GM19351 (cell line): ENCODE results near the gene FNTB.

Experiments
- ATAC-seq: cut with Tn5 transposase; IDR thresholded peaks from one replicate; pipeline ENCODE4 v1.9.1; 2021; ENCODE audit warnings: mild to moderate bottlenecking, moderate library complexity; ENCODE audit not compliant: unreplicated experiment

FNTB gene, protein sequence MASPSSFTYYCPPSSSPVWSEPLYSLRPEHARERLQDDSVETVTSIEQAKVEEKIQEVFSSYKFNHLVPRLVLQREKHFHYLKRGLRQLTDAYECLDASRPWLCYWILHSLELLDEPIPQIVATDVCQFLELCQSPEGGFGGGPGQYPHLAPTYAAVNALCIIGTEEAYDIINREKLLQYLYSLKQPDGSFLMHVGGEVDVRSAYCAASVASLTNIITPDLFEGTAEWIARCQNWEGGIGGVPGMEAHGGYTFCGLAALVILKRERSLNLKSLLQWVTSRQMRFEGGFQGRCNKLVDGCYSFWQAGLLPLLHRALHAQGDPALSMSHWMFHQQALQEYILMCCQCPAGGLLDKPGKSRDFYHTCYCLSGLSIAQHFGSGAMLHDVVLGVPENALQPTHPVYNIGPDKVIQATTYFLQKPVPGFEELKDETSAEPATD

DNA sequence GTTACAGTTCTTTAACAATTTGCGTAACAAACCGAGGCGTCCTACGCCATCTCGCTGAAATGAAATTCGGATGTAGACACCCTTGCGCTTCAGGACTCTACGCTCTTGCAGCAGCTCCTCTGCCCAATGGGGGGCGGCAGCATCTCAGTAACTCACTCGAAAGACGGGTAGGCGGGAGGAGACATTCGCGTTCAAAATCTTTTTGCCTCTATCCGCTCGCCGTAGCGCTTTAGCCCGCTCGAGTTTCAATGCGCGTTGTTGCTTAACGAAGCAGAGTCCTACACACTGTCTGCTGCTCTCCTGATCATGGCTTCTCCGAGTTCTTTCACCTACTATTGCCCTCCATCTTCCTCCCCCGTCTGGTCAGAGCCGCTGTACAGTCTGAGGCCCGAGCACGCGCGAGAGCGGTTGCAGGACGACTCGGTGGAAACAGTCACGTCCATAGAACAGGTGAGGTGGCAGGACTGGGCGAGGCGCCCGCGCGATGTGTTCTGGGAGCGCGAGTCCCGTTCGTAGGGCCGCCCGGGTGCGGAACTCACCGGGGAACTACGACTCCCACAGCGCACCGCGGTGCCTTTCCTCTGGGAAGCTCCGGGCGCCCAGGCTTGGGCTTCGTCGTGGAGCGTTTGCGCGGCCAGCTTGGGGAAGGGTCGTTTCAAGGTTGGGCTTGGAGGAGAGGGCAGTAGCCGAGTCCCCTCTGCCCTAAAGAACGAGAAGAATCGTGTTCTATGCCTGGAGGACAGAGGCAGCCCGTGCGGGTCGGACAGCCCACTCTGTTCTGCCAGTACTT, at the start of gene FNTB:
Gene FNTB, plus strand, starts transcription at position 248 of the 790 bp plus-strand sequence. Its CDS starts 59 bp downstream, at position 307.
- peak; percentile 91 for ATAC-seq

DNA sequence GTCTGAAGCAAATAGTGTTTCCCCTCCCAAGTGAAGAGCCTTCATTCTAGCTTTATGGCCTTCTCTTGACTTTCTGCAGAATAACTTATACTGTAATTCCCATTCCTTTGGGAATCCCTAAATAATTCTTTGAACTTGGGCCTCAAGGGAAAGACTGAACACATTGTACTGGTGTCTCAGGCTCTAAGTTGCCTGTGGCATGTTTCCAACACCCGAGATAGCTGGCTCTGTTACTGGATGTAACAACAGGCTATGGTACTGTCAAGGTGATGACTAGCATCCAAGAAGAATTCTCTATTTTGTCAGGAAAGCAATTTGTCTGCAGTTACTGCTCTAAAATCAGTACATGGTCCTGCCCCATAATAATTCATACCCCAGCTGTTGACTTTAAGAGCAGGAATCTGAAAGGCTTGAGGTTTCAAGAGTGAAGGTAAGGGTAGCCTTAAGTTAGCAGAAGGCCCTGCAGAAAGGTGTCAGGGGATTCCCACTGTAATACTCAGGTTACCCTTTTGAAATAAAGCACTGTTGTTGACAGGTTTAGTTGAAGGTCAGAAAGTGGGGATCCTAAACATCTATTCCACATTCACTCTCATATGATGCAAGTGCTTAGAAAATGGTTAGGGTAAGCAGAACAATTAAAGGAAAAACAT, 49.4 kb upstream of the FNTB start:
- ATAC-seq = no peak

DNA sequence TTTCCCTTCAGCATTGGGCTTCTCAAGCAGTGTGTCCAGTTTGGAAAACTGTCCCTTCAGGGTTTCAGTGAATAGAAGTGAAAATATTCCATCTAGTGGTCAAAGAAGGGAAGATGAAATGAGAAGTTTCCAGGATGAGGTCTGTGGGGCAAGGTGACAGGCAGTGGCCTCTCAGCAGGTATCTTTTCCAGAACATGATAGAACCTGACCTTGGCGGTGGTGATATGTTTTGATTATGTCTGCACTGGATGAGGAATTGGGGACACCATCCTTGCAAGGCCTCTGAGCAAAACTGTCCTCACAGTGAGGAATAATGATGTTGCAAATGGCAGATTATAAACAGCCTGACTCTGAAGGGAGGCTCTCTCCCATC, 48.9 kb upstream of the FNTB start:
- ATAC-seq = no peak

DNA sequence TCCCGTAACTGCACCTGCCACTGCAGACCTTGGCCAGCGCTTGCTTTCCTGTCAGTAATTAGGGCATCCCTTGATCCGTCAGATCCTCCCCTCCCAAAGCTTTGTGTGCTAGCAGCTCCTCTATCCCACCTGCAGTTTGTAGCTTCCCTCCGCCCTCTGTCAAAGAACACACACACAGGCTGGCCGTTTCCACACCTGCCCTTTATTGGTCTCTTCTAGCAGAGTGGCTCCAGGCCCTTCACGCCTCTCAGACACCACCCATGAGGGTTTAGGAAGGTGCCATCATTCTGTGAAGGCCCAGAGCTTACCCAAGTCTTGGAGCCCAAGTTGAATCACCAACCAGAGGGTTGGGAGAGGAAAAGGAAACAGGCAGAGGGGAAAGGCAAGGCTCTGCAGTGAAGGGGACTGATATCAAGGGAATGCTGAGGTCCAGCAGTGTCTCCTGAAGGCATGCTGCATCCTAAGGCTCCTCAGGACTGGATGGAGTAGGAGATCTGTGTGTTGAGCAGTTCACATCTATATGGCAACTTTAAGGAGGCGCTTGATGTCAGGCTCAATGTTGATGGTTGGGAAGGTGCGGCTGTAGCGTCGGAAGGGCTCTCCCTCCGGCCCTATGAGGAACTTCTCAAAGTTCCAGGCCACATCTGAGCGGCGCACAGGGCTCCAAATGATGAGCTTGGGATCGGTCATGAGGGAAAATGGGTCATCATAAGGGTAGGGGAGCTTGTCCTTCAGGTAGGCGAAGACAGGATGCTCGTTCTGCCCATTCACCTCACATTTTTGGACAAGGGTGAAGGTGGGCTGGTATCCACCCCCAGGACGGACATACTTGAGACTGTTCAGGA, 47.5 kb upstream of the FNTB start:
- no peak for ATAC-seq

DNA sequence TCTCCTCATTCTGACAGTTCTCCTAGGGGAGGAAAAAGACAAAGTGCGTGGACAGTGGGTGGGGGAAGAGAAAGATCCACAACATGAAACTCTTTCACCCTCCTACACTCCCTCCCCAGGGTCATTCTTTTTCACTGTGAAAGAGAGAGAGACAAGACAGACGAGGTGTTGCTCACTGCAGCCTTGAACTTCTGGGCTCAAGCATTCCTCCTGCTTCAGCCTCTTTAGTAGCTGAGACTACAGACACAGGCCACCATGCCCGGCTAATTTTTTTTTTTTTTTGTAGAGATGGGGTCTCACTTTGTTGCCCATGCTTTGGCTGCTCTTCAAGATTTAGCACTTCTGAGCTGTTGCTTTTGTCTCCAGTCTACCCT, 46.9 kb upstream of the FNTB start:
- no peak for ATAC-seq

DNA sequence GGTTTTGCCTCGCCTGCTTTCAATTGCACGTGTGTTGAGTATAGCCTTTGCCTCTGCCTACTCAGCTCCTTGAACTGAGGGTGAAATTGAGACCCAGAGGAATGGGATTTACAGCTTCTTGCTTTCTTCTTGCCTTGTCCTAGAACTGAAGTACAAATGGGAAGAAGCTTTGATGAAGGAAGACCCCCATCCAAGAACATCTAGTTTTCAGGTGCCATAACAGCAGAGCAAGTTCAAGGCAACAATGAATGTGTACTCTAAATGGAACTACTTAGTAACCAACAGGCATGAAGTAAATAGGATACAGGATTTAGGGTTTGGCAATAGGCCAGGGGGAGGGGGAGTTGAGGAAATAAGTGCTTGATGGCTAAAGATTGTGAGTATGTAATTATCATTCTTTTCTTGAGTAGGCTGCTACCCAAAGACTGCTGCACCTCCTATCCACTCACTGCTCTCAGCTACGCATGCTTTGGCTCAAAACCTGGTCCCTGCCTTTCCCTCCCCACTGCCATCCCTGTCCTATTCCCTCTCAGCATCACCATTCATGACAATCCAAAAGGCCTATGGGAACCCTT, 46.3 kb upstream of the FNTB start:
- no peak for ATAC-seq

DNA sequence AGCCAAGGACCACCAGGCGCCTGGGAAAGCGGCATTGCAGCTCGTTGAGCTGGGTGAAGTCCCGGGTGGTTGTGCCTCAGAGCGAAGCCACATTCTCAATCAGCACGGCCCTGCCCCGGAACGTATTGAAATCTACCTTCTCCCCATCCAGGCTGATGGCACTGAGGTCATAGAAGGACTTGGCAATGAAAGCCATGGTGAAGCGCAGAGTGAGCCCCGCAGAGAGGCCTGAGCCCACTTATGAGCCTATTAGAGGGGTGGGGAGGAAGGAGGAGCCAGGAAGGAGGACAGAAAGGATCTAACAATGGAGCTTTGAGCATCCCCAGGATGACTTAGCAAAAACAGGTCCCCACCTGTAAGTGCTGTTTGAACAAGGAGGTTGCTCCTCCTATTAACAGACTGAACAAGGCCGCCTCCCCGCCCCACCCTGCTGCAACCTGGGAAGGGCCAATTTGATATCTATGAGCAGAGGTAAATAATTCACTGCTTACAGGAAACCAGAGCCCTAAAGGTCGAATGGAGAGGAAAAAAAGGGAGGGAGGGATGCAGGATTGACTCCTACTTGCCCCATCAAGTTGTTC, 44.1 kb upstream of the FNTB start, which contains the start of gene GPX2:
Gene GPX2, minus strand, starts transcription at position 215 of the 581 bp plus-strand sequence. Its CDS starts 19 bp downstream, at position 196.
- no peak for ATAC-seq

DNA sequence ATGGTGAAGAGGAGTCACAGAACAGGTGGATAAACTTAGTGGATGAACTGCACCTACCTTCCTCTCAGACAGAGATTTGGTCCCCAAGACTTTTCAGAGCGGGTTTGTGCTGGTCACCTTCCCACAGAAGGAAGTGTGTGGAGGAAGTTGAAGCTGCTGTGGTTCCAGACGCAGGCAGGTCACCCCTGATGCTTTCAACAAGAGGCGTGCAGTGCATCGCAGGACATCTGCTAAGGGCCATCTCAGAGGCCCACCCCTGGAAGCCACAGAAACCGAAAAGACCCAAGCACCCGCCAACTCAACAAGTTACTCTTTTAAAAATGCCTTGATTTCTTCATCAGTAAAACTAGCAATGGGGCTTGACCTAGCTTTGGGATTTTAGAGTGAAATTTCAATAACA, 43.1 kb upstream of the FNTB start:
- ATAC-seq = no peak

DNA sequence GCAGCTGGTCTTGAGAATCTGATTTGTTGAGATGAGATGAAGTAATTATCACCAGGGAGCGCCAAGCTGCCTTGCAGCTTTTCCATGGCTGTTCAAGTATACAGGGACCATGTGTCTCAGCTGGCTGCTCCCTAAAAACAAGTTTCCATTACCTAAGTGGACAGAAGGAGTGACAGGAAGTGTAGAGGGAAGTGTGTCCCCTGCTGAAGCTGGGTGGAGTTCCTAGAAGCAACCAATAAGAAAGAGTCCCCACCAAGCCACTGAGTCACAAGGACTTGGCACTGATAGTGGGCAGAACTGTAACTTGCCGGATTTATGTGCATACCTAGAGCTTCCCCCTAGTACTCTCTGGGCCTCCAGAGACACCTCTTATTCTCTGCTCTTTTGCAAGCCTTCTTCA, 42.7 kb upstream of the FNTB start:
- no peak for ATAC-seq

DNA sequence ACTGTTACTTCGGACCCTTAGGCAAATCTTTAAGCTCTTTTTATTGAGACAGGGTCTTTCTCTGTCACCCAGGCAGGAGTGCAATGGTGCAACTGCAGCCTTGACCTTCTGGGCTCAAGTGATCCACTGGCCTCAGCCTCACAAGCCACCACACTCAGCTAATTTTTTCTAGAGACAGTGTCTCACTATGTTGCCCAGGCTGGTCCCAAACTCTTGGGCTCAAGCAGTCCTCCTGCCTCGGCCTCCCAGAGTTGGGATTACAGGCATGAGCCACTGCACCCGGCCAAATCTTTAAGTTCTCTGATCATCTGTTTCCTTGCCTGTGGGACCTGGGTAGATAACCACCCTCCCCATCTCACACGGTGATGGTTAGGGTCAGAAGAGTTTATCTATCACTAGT, 41.8 kb upstream of the FNTB start:
- ATAC-seq = no peak

DNA sequence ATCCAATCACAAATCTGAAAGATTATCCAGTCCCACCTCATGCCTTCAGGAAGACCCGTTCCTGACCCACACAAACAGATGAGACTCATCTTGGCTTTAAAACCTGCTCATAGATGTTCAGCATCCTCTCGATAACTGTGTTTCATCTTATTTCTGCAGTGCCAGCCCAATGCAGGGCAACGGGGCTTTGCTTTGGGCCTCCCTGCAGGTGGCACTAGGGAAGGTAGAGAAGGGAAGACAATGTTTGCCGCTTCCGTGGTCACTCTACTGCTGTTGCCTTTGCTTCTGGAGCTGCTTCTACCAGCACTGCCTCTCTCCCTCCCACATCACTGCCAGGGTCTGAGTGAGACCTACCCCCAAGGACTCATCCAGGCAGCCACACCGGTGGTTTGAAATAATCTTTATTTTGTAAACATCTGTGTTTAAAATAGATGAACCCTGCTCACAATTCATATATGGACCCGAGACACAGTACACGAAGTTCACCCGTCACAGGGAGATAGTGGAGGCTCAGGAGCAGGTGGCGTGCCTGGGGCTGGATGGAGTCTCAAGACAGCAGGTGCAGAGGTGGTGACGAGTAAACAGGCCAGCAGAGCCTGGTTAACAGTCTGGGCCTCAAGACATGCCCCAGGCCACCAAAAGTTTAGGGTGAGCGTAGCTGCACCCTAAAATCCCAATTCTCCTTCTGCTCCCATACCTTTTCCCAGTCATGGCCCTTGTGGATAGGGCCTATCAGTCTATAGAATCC, 41.1 kb upstream of the FNTB start:
- ATAC-seq = no peak

DNA sequence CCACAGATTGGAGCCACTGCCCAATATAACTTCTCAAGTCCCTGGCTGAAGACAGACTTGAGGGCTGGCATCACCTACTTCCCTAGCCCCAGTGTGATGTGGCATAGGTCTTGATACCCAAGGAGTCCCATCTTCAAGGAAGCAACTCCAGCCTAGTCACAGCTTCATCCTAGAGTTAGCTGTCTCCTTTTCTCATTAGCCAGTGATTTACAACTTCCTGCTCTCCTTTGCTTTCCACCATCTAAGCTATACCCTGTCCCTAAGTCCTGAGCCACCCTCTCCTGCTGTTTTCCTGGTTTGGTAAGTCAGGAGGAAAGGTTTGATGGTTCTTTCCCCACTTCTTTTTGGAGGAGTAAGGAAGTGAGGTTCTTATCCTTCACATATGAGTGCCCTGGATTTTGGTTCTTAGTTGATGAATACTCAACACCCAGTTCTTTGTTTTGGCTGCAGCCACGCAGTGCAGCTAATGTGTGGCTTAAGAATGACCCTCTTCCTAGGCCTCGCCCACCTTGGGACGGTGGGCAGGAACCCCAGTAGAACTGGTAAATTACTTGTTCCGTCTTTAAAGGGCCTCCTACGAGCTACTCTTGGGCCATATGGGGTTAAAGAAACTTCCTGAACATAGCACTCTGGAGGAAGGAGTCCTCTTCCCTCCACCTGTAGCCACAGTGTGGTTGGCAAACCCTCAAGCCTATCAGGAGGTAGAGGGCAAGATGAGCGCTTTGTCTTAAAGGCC, 40.2 kb upstream of the FNTB start:
- ATAC-seq = no peak

DNA sequence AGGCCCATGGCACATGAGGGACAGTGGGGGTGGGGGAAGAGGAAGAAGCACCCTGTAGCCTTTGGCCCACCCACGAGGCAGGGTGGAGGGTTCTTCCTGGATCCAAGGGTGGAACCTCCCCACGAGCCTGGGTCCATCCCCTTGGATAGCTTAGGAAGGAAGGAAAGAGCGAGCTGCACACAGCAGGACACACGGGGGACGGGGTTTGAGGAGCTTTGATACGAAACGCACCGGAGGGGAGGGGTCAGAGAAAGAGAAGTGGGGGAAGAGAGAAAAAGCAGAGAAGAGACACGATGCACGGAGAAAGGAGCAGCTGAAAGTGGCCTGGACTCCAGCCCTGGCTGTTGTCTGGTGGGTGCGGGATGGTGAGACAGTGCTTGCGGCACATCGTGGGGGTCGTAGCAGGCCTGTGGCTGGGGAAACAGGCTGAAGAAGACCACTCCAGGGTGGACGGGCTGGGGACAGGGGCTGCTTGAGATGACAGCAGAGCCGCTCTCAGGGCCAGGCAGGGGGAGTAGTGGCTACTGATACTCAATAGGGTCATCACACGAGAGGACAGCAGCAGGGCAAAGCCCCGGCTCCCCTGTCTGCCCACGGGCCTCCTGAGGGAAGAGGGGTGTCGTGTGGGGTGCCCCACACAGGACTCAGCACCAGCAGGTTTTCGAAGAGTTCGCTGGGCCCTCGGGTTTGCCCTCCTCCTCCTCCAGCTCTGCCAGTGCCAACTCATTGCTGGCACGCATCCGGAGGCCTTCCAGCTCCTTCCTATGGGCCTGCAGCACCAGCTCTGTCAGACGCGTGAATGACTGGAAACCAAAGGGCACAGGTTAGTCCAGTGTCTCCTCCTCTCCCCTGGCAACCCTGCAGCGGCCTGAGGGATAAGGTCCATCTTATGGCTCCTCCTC, 38.7 kb upstream of the FNTB start:
- ATAC-seq = no peak

DNA sequence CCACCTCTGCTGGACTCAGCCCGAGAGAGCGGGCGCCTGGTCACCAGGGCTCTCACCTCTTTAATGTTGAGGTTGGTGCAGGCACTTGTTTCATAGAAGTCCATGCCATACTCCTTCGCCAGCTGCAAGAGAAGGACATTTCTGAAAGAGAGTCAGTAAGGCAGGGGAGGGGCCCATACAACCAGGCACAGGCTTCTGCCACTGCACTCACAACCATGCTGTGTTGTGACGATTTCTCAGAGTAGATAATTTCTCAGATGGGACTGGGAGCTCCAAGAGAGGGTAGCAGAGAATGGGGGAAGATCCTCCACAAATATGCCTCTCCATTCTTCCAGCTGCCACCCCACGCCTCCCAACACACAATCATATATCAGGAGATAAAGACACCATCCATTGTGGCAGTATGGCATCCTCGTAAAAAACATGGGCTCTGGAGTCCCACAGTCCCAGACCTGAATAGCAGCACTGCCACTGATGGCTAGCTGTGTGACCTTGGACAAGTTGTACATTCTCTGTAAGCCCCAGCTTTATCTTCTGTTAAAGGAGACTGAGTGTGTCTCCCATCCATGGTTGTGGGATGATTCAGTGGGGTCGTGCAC, 38.0 kb upstream of the FNTB start:
- no peak for ATAC-seq

DNA sequence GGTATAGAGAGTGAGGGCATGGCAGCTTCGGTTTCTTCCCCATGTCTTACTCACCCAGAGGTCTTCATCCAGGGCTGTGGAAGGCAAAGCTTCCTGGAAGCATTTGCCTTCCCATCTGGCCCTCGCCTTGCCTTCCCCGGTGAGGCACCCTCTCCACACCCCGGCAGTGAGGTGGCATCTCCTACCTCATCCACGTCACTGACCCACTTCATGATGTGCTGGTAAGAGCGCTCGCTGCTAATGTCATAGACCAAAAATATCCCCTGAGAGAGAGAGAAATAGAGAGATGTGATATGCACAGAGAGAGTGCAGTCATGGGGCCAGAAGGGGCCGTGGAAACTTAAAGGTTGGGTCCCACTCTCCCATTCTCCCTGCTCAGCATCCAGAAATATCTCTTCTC, 35.8 kb upstream of the FNTB start:
- ATAC-seq = no peak

DNA sequence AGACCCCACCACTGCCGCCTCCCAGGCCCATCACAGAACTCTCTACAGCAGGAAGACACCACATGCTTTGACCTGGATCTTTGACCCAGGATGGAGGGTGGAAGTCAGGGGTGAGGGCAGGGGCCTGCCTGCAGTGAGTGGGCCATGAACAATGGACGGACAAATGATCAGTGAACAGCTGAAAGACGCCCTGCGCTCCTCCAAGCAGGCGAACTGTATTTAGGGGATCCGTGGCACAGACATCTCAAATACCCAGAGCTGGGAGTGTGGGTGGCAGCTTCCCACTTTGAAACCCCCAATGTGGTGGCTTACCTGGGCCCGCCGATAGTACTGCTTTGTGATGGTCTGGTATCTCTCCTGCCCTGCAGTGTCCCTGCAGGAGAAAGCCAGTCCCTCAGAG, 35.4 kb upstream of the FNTB start:
- no peak for ATAC-seq

DNA sequence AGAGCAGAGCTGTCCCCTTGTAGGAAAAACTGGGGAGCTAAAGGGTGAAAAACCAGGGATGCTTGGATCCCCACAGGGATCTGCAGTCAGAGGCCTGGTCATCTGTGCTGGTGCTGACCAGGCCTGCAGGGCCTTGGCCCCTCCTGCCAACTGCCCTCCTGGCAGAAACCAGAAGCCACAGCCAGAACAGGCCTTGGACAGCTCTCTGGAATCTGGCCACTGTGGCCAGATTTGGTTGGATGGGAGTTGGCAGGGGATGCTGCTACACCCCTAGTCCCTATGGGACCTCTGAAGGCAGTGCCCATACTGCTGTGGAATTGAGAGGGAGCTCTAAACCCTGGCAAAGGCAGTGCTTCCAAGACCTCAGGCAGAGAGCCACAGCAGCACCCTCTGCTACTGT, 35.0 kb upstream of the FNTB start:
- ATAC-seq = no peak
